HL-60/S4 (cell line): Measurements from ENCODE around the gene RUFY2.
"Not testable (repeated sequence)": the region's sequence is repeated elsewhere in the genome, so short reads cannot be mapped to it uniquely, and the experiment has no call there.

ENCODE experiments used
- in situ Hi-C: fragments of 300-500 bp; cut with MboI; formaldehyde crosslinking; loops from 2 replicates; pipeline ENCODE4 v1.14.3; 2022; ENCODE audit warnings: low sequenced_read_pairs

RUFY2 gene

DNA sequence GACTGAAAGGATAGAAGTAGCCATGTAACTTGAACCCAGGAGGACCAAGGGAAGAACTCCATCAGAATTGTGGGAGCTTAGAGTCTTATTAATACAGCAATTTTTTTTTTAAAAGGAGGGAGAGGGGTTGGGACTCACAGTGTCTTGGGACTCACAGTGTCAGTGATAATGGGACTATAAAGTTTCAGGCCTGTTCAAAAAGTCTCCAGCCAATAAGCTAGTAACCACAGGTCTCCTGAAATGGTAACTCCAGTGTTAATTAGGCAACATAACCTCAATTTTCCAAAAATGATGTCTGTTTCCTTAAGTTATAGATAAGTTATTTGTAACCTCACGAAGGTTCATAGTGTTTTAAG, 77.6 kb downstream of the RUFY2 start:
- in situ Hi-C loops, result no loop called here

DNA sequence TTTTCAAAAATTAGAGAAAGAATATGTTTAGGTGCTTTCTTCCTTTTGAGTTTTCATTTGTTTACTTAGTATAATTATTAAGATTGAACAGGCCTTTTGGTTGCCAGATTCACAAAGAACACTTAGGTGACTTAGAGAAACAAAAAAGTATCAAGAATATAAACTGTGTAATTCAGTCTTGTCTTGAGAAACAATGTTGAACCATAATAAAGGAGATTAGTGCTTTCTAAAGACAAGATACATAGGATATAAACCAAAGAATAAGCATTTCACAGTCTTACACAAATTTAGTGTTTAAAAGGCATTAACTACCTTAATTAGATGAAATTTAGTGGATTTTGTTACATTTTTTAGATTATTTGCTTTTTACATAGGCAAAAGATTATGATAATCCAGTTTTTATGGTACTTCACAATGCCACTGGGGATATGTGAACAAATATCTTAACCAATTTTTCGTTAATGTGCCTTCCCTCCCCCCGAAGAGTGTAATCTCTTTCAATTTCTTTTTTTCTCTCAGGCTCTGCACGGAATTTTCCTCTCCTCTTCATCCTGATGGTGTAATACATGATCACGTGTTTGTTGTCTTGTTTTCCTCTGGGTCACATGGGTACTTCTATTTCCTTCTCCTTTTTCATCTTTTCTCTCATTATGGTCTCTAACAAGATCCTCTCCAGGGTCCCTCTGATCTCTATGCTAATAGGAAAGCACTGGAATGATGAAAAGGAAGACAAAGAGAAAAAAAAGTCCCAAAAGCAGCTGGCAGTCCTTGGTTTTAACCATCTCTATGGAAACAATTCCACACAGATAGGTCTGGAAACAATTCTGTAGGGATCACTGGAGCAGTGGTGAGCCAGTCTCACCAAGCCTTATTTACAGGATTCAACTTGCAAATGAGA, 78.9 kb downstream of the RUFY2 start:
- in situ Hi-C loops, result no loop called here

DNA sequence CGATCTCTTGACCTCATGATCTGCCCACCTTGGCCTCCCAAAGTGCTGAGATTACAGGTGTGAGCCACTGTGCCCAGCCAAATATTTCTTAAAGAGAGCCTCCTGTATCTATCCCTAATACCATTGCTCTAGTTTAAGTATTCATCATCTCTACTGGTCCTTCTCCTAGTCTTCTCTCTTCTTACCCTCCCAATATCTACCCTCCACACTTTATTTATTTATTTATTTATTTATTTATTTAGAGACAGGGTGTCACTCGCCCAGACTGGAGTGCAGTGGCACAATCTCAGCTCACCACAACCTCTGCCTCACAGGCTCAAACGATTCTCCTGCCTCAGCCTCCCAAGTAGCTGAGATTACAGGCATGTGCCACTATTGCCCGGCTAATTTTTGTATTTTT, 82.7 kb downstream of the RUFY2 start:
- in situ Hi-C loops, result not testable (repeated sequence)

DNA sequence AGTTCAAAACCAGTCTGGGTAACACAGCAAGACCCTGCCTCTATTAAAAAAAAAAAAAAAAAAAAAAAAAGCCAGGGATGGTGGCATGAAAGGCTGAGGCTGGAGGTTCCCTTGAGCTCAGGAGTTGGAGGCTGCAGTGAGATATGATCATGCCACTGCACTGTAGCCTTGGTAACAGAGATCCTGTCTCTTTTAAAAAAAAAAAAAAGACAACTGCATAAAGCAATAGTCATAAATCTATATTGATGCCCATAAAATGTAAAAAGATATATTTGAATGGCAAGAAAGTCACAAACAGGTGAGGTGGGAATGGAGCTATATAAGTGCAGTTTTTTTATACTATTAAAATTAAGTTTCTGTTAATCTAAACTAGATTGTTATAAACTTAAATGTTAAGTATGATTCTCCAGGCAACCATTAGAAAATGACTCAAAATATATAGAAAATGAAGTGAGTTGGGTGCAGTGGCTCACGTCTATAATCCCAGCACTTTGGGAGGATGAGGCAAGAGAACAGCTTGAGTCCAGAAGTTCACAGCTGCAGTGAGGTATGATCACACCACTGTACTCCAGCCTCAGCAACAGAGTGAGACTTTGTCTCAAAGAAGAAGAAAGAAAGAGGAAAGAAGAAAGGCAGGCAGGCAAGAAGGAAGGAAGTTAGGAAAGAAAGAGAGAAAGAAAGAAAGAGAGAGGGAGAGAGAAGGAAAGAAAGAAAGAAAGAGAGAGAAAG, 88.6 kb downstream of the RUFY2 start:
- in situ Hi-C loops, result no loop called here

DNA sequence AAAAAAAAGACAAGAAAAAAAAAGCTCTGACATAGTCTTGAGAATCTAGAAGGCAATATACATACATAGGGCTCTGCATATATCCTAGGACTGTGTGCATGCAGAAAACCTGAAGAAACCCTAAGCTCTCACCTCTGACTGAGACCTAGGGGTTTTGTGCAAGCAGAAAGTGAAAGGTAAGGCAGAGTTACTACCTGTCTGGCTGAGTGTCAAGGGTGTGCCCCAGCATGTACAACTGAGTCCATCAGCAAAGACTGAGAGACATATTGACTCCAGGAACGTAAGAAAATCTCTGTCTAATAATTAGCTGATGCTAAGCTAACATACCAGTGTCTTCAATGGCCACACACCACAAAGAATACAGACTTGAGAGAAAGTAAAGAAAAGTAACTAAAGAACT, 91.5 kb downstream of the RUFY2 start:
- in situ Hi-C loops, result no loop called here

DNA sequence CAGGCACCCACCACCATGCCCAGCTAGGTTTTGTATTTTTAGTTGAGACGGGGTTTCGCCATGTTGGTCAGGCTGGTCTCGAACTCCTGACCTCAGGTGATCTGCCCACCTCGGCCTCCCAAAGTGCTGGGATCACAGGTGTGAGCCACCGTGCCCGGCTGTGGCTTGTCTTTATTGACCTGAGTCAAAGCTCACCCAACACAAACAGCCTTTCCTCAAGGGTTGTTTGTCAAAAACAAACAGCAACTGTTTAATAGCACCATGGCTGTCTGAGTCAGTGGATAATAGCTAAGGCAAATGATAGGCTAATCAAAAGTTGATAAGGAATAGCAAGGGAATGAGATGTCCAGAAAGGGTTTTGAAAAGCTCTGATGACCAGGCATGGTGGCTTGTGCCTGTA, 92.1 kb downstream of the RUFY2 start:
- in situ Hi-C loops, result not testable (repeated sequence)

DNA sequence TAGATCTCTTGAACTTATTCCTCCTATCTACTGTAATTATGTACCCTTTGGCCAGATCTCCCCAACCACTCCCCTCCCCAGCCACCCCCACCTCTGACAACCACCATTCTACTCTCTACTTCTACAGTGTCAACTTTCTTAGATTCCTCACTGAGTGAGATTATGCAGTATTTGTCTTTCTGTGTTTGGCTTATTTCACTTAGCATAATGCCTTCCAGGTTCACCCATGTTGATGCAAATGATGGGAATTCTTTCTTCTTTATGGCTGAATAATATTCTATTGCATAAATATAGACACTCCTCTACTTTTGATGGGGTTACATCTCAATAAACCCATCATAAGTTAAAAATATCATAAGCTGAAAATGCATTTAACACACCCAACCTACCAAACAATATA, 96.5 kb downstream of the RUFY2 start:
- in situ Hi-C loops, result no loop called here

DNA sequence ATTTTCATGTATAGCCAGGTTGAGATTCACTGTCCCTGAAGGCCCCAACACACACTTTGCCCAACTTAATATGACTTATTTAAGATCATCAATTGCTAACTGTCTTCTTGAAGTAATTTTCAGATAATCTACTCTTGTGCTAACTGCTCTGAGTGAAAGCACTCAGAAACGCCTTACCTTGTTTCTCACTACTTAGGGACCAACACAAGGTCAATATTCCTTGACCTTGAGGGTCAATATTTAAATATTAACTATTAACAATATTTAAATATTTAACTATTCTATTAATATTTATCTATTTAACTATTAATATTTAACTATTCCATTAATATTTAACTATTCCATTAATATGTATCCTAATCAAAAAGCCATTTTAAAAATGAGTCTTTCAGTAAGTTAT, 101.2 kb downstream of the RUFY2 start:
- in situ Hi-C loops, result no loop called here

DNA sequence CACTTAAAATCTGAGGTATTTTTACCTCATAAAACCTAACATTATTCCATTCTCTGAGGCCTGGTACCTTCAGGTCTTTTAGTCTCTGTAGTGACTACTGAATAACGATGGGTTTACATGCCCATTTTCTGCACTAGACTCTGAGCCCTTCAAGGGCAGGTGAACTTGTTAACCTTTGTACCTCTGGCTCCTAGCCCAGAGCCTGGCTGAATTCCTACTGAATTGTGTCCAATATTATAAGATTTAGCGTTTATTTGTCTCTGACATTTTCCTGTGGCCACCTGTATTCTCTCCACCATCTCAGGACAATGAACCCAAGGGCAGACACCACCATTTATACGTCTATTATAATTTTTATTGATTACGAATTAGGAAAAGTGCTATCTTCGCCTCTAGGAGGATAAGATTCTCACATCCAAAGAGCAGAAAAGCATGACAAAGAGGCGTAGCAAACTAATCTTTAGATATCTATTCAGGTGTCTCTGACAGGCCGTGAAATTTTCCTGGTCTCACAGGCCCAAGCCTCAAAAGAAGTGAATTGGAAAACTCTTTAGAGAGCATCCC, 103.1 kb downstream of the RUFY2 start:
- in situ Hi-C loops, result no loop called here

DNA sequence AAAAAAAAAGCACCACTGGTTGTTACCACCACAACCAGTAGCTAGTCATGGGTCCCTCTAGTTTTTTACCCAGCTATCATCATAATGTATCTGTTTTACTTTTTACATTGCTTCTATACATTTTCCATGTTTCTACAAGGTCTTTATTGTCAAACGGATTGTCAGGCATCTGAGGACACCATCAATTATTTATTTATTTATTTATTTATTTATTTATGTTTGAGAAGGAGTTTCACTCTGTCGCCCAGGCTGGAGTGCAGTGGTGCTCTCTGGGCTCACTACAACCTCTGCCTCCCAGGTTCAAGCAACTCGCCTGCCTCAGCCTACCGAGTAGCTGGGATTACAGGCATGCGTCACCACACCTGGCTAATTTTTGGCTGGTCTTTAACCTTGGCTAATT, 104.2 kb downstream of the RUFY2 start:
- in situ Hi-C loops, result no loop called here

DNA sequence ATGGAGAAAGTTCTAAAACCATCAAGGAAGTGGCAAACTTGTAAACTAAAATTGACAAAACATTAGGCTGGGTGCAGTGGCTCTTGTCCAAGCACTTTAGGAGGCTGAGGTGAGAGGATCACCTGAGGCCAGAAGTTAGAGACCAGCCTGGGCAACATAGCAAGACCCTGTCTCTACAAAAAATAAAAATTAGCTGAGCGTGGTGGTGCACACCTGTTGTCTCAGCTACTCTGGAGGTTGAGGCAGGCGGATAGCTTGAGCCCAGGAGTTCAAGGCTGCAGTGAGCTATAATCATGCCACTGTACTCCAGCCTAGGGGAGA, 104.6 kb downstream of the RUFY2 start:
- in situ Hi-C loops, result no loop called here

DNA sequence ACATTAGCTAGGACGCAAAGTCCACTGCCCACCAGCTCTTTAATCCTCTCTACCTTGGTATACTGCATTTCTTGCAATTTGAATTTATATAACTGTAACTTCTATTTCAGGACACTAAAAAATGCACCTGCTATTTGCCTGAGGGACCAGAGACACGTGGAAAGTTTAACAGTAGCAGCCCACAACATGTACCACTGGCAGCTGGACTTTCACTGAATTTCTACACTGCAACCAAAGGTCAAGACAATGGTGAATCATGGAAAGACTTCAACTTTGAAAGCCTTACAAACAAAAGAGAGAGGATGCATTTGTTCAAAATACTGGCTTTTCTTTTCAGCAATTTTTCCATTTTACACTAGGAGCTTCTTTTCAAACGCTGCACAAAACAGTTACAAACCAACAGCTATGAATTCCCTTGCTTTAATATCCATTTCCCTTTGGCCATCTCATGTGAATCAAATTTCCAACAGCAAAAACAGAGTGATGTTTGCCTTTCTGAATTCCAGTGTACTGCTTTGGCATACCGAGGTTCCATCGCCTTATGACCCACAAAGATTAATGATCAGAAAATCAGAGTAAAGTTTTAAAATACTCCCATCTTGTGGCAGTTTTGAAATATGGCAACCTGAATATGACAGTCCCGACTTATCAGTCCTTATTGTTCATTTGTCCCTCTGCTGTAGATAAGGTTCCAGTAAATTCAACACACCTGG, 105.1 kb downstream of the RUFY2 start:
- in situ Hi-C loops, result no loop called here

DNA sequence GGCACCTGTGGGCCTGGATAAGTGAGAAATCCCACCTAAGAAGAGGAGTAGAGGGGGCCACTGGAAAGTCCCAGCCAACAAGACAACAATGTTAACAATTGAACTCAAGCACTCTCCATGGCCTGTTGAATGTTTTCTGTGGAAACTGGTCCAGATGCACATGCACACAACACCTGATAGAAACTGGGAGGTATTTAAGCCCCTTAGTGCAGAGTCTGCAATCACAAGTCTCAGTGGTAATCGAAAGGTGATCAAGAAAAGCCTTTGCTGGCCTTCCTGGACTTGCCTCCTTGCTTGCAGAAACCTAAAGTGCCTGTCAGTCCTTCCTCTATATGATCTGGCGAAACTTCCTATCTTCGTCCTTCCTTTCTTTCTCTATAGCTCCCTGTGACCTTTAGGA, 105.8 kb downstream of the RUFY2 start:
- in situ Hi-C loops, result no loop called here

DNA sequence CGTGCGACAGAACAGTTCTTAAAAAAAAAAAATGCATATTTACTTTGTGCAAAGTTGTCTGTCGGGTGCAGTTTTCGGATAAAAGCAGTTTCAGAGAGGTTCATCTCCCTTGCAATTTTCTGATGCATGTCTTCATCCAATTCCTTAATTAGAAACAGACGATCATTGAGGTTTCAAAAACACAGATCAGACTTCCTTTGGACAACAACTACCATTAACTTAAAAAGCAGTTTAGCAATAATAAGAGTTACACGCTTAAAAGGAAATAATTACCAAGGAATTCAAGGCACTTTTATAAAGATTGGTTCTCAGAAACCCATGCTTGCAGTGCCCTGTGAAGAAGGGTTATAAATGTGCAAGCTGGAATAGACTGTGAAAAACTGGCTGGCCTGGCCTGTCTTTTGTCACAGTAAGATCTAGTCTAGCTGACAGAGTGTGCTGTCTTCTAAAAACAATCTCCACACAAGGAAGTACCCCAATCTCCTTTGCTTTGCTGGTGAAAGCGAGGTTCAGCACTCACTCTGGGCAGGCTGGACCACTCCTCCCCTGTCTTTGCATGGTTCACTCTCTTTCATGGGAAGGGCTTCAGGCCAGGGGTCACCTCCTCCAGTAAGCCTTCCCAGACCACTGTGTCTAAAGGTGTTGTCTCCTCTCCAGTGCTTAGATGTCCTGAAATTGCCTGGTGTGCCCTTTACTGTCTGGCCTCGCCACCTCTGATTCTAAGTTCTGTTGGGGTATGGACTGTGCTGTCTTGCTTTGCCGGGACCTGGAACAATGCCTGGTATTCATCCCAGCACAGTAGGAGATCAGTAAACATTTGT, 110.0 kb downstream of the RUFY2 start:
- in situ Hi-C loops, result no loop called here
